HG03095 (cell line): ENCODE results near the gene EDNRB.
"Not testable (repeated sequence)": the region's sequence is repeated elsewhere in the genome, so short reads cannot be mapped to it uniquely, and the experiment has no call there.

Experiments
- ATAC-seq: cut with Tn5 transposase; IDR thresholded peaks from one replicate; pipeline ENCODE4 v1.9.1; 2021; ENCODE audit warnings: moderate library complexity; ENCODE audit not compliant: unreplicated experiment

The EDNRB gene

GRCh38 chr13:77848050-77848449 is 70.6 kb downstream of the EDNRB start:
- not testable (repeated sequence) for ATAC-seq

- no peak for ATAC-seq
Observed at GRCh38 chr13:77846173-77846572, 72.5 kb downstream of the EDNRB start.
